Mucosa of descending colon (tissue), 3 donors: ENCODE data around the gene PEX13. TPM values are rescaled to one million over a fixed set of nuclear protein-coding genes. Genes with fewer than 3 reads are reported as not detected.

ENCODE experiments used
- ATAC-seq: fragments of 200-7000 bp; cut with Tn5 transposase; one replicate; pipeline ENCODE4 v1.9.1; 2020; ENCODE audit warnings: mild to moderate bottlenecking, moderate library complexity
- DNase-seq, 3 donors: peaks; one replicate each; pipeline ENCODE4 v3.0.0-alpha.2; 2020
- H3K36me3 ChIP-seq: fragments of 200-600 bp; one replicate; pipeline ENCODE4 v1.8.0; 2021; ENCODE audit warnings: low read depth, mild to moderate bottlenecking
- H3K4me1 ChIP-seq: fragments of 200-600 bp; one replicate; pipeline ENCODE4 v1.8.0; 2021; ENCODE audit warnings: low read depth, mild to moderate bottlenecking
- H3K4me3 ChIP-seq: fragments of 200-600 bp; one replicate; pipeline ENCODE4 v1.8.0; 2021; ENCODE audit warnings: mild to moderate bottlenecking
- H3K9me3 ChIP-seq: fragments of 200-600 bp; one replicate; pipeline ENCODE4 v1.8.0; 2021; ENCODE audit warnings: mild to moderate bottlenecking
- intact Hi-C, 2 donors: fragments of 100-400 bp; cut with DNase I in 1 of 2; cut with micrococcal nuclease in 1 of 2; formaldehyde crosslinking; loops; one replicate each; pipeline versions ENCODE4 v1.11.0 to v1.11.1; 2022; cut with DNase I, micrococcal nuclease
- total RNA-seq, 3 donors: library from RNA; stranded (reverse); fragmentation: NEBNext Ultra II Directional in 2 of 3; extraction: Animal tissue kit (Norgen Biotek cat#: 25700) in 2 of 3; gene quantifications; one replicate each; pipeline versions ENCODE4 v1.2.1 to v1.2.4, GENCODE V29; 2021 to 2023
- TF ChIP-seq, protein P1 (sequence below): fragments of 200-600 bp; IDR thresholded peaks from one replicate; pipeline ENCODE4 v1.8.0; 2022; ENCODE audit warnings: antibody characterized with exemption, mild to moderate bottlenecking
- donor health status: DM: no; HTN: no; CAD: no; lungs with moderate emphysema.
- donor health status: DM: no; HTN: no; CAD: no.
- donor health status: DM: no; HTN: yes; CAD: no.

PEX13 gene
- total RNA-seq, 3 donors from 2014 or later: 24.9 to 34.9 (median 28.9) TPM

DNA sequence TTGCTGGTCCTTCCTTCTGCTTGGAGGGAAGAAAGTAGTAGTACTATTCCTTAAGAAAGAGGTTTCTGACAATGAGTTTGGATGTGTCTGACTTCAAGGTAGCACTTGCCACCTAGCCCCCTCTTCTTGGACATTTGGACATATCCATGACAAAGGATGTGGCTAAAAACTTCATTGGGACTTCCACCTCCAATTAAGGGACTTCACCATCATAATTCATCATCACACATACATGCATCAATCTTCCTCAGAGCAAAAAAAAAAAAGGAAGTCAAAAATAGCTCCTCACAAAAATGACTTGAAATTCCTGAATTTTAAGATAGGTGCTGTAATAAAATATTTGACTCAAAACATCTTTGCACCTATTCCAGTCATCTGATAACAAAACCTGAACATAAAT lies 23.4 kb upstream of the PEX13 start:
- H3K4me3 ChIP-seq: no peak overlapping the region
- H3K4me1 ChIP-seq: no peaks in the 10 kb centered on the region
- DNase-seq: no peak
- no peak for ATAC-seq
- H3K36me3 ChIP-seq: no peaks in the 10 kb centered on the region
- TF ChIP-seq, protein P1, sequence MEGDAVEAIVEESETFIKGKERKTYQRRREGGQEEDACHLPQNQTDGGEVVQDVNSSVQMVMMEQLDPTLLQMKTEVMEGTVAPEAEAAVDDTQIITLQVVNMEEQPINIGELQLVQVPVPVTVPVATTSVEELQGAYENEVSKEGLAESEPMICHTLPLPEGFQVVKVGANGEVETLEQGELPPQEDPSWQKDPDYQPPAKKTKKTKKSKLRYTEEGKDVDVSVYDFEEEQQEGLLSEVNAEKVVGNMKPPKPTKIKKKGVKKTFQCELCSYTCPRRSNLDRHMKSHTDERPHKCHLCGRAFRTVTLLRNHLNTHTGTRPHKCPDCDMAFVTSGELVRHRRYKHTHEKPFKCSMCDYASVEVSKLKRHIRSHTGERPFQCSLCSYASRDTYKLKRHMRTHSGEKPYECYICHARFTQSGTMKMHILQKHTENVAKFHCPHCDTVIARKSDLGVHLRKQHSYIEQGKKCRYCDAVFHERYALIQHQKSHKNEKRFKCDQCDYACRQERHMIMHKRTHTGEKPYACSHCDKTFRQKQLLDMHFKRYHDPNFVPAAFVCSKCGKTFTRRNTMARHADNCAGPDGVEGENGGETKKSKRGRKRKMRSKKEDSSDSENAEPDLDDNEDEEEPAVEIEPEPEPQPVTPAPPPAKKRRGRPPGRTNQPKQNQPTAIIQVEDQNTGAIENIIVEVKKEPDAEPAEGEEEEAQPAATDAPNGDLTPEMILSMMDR: no peak
- peaks cover 10% of the 10 kb centered on the region for H3K9me3 ChIP-seq
- intact Hi-C loops: loop anchor here in 1 of 2 donors (10.0 kb wide), 1 partner anchor 179 kb away; no protein-coding TSS in a partner anchor

DNA sequence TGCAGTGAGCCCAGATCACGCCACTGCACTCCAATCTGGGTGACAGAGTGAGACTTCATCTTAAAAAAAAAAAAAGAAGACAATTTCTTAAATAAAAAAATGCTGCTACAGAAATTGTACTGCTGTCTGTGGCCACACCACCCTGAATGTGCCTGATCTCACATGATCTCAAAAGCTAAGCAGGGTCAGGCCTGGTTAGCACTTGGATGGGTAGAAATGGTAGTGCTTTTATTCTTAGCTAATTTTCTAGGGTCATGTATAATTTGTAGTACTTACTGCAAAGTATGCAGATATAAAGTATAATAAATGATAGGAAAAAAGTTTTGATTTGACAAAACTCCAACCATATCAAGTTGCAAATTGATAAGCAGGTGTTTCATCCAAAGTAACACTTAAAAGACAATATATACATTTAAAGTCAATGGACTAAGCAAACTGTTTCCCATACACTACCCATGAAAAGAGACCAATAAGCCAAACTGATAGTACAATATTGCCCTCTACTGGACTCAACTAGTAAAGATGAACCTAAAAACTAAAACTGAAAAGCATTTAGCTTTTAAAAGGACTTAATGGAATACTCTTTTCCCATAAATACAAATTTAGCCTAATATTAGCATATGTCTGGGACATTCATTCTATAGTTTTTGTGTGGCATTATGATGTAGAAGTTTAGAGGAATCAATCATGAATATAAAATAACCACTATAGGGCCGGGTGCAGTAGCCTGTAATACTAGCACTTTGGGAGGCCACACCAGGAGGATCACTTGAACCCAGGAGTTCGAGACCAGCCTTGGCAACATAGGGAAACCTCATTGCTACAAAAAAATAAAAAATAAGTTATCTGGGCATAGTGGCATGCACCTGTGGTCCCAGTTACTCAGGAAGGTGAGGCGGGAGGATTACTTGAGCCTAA lies 18.6 kb upstream of the PEX13 start:
- H3K36me3 ChIP-seq: no peaks in the 10 kb centered on the region
- intact Hi-C loops: loop anchor here (5.0 to 10.0 kb wide), 2 partner anchors 184 to 292 kb away; no protein-coding TSS in a partner anchor
- H3K9me3 ChIP-seq: no peaks in the 10 kb centered on the region
- ATAC-seq (peak; percentile 73), DNase-seq (no peak)
- H3K4me1 ChIP-seq: no peaks in the 10 kb centered on the region
- TF ChIP-seq, protein P1: no peak
- no peak overlapping the region for H3K4me3 ChIP-seq

DNA sequence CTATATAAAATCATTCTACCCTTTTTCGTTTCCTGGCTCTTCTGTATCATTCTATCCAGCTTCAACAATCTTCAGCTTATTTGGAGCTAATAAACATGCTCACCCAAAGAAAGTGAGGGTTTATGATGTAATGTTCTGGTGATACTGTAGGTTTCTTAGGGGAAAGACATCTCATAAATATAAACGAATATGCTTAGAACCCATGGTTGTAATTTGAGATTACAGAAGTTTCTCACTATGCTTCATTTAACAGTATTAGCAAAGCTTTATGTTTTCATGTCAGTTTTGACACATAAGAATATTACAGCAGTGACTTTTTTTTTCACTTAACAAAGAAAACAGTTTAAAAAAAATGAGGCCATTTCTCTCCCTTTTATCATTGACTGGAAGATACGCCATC lies 11.8 kb upstream of the PEX13 start:
- ATAC-seq (no peak), DNase-seq (no peak)
- TF ChIP-seq, protein P1: no peak
- no peak overlapping the region for H3K4me3 ChIP-seq
- intact Hi-C loops: no loop called here
- H3K4me1 ChIP-seq: no peaks in the 10 kb centered on the region
- H3K9me3 ChIP-seq: no peaks in the 10 kb centered on the region
- H3K36me3 ChIP-seq: no peaks in the 10 kb centered on the region

DNA sequence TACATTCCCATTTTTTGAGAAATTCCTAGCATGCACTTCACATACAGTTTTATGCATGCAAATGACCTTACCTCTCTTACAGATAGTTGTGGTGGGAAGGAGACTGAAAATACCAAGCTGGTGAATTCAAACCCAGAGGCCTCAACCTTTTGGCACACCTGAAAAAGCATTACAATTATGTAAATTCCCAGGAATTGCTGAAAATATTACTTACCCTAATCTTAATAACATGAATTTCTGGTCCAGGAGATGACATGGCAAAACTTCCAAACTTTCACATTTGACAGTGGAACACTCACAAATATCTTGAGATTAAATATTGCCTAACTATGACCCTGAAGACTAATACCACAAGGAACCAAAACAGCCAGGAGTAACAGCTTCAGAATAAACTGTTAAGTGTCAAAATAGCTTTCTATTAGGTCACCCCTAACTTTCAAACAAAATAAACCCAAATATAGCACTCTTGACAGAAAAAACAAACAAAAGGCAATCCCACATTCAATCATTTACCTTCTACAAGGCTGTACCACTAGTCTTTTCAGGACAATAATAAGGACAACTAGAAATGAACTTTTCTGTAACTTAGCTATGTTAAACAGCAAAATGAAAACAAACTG lies 10.9 kb upstream of the PEX13 start:
- DNase-seq (no peak), ATAC-seq (no peak)
- intact Hi-C loops: no loop called here
- Histone ChIP-seq H3K36me3 (no peaks in the 10 kb centered on the region), H3K4me3 (no peak overlapping the region), H3K9me3 (no peaks in the 10 kb centered on the region), H3K4me1 (no peaks in the 10 kb centered on the region)
- TF ChIP-seq, protein P1: no peak

DNA sequence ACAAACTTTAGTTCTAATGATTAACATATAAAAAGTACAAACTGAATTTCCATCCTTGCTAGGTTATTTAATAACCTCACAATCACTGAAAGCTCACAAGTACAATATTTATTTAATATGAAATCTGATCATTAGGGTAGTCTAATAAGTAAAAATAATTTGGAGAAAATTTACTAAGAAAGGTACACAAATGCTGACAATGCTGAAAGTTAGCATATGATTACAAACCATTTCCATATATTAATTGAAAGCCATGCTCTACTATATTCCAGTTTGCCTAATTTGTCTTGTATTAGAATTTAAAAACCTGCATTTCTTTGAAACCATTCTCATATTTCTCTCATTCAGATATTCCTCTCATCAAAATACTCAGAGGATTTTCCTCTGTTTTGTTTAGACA lies 8.2 kb upstream of the PEX13 start:
- Histone ChIP-seq H3K36me3 (no peaks in the 10 kb centered on the region), H3K4me3 (no peak overlapping the region), H3K9me3 (no peaks in the 10 kb centered on the region), H3K4me1 (peaks cover 4% of the 10 kb centered on the region)
- TF ChIP-seq, protein P1: no peak
- intact Hi-C loops: no loop called here
- no peak for ATAC-seq
- no peak for DNase-seq
